Measurements from ENCODE around the gene MAPT. TPM values are rescaled to one million over a fixed set of nuclear protein-coding genes. Genes with fewer than 3 reads are reported as not detected.

Gene MAPT
- total RNA-seq, 4 donors from 2014 or later: 70.3 to 120 (median 82.8) TPM

- Histone ChIP-seq H3K9me3 (no peaks in the 10 kb centered on the region), H3K27me3 (no peaks in the 10 kb centered on the region), H3K36me3 (no peaks in the 10 kb centered on the region), H3K4me3 (no peak overlapping the region), H3K4me1 (peaks cover 31% of the 10 kb centered on the region in 2 donors), H3K27ac (peak overlapping the region in 3 of 4 donors; percentile 20 to 56 (median 30))
- DNase-seq (no peak), ATAC-seq (peak in 1 of 2 donors; percentile 76)
- intact Hi-C loops (cut with DNase I; ENCODE audit: low total_unique reads) (loop anchor here (10.0 kb wide), 1 partner anchor 277 kb away; no protein-coding TSS in a partner anchor), in situ Hi-C loops (cut with MboI; ENCODE audit: low sequenced_read_pairs in 4 of 4) (no loop called here)
- no peak for TF ChIP-seq POLR2A (IDR thresholded peaks at IDR 0.05)
- TF ChIP-seq, protein P1, sequence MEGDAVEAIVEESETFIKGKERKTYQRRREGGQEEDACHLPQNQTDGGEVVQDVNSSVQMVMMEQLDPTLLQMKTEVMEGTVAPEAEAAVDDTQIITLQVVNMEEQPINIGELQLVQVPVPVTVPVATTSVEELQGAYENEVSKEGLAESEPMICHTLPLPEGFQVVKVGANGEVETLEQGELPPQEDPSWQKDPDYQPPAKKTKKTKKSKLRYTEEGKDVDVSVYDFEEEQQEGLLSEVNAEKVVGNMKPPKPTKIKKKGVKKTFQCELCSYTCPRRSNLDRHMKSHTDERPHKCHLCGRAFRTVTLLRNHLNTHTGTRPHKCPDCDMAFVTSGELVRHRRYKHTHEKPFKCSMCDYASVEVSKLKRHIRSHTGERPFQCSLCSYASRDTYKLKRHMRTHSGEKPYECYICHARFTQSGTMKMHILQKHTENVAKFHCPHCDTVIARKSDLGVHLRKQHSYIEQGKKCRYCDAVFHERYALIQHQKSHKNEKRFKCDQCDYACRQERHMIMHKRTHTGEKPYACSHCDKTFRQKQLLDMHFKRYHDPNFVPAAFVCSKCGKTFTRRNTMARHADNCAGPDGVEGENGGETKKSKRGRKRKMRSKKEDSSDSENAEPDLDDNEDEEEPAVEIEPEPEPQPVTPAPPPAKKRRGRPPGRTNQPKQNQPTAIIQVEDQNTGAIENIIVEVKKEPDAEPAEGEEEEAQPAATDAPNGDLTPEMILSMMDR (IDR thresholded peaks at IDR 0.05 in 4 of 5, conservative IDR thresholded peaks at IDR 0.05 in 1 of 5): no peak
These were observed 113.2 kb downstream of the MAPT start for GRCh38 chr17:46007461-46007965.

DNA sequence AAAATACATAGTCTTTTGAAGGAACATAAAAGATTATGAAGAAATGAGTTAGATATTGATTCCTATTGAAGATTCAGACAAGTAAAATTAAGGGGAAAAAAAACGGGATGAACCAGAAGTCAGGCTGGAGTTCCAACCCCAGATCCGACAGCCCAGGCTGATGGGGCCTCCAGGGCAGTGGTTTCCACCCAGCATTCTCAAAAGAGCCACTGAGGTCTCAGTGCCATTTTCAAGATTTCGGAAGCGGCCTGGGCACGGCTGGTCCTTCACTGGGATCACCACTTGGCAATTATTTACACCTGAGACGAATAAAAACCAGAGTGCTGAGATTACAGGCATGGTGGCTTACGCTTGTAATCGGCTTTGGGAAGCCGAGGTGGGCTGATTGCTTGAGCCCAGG, 114.2 kb downstream of the MAPT start:
- Histone ChIP-seq H3K36me3 (no peaks in the 10 kb centered on the region), H3K9me3 (no peaks in the 10 kb centered on the region), H3K4me1 (peaks cover 20 to 21% of the 10 kb centered on the region in 2 donors), H3K27me3 (no peaks in the 10 kb centered on the region), H3K4me3 (no peak overlapping the region), H3K27ac (peak overlapping the region in 1 of 4 donors; percentile 56)
- DNase-seq (no peak), ATAC-seq (no peak)
- in situ Hi-C loops (cut with MboI; ENCODE audit: low sequenced_read_pairs in 4 of 4) (no loop called here), intact Hi-C loops (cut with DNase I; ENCODE audit: low total_unique reads) (loop anchor here (10.0 kb wide), 1 partner anchor 276 kb away; no protein-coding TSS in a partner anchor)
- TF ChIP-seq, protein P1 (IDR thresholded peaks at IDR 0.05 in 4 of 5, conservative IDR thresholded peaks at IDR 0.05 in 1 of 5): no peak
- no peak for TF ChIP-seq POLR2A (IDR thresholded peaks at IDR 0.05)

GRCh38 chr17:46009681-46010596, 115.6 kb downstream of the MAPT start:
- TF ChIP-seq, protein P1 (IDR thresholded peaks at IDR 0.05 in 4 of 5, conservative IDR thresholded peaks at IDR 0.05 in 1 of 5): no peak
- TF ChIP-seq POLR2A (IDR thresholded peaks at IDR 0.05): no peak
- Histone ChIP-seq H3K9me3 (no peaks in the 10 kb centered on the region), H3K4me1 (peaks cover 14 to 15% of the 10 kb centered on the region in 2 donors), H3K36me3 (no peaks in the 10 kb centered on the region), H3K4me3 (no peak overlapping the region), H3K27ac (no peak overlapping the region), H3K27me3 (no peaks in the 10 kb centered on the region)
- ATAC-seq: no peak
- intact Hi-C loops (cut with DNase I; ENCODE audit: low total_unique reads): loop anchor here (10.0 kb wide), 1 partner anchor 275 kb away; no protein-coding TSS in a partner anchor
- peak in 1 of 2 donors; percentile 44 for DNase-seq
- in situ Hi-C loops (cut with MboI; ENCODE audit: low sequenced_read_pairs in 4 of 4): no loop called here

- intact Hi-C loops (cut with DNase I; ENCODE audit: low total_unique reads) (no loop called here), in situ Hi-C loops (cut with MboI; ENCODE audit: low sequenced_read_pairs in 4 of 4) (no loop called here)
- no peak for ATAC-seq
- H3K4me1 ChIP-seq: peaks cover 14 to 15% of the 10 kb centered on the region in 2 donors
- H3K36me3 ChIP-seq: no peaks in the 10 kb centered on the region
- TF ChIP-seq, protein P1 (IDR thresholded peaks at IDR 0.05 in 4 of 5, conservative IDR thresholded peaks at IDR 0.05 in 1 of 5): no peak
- TF ChIP-seq POLR2A (IDR thresholded peaks at IDR 0.05): no peak
- H3K27me3 ChIP-seq: no peaks in the 10 kb centered on the region
- no peak overlapping the region for H3K27ac ChIP-seq
- H3K9me3 ChIP-seq: no peaks in the 10 kb centered on the region
- no peak overlapping the region for H3K4me3 ChIP-seq
- no peak for DNase-seq
These were observed 116.3 kb downstream of the MAPT start for GRCh38 chr17:46010597-46011186.
